GM19468 (cell line): Measurements from ENCODE around the gene ASCL1.

ENCODE experiments used
- ATAC-seq: cut with Tn5 transposase; IDR thresholded peaks from one replicate; pipeline ENCODE4 v1.9.1; 2021; ENCODE audit warnings: mild to moderate bottlenecking, moderate library complexity, moderate number of reproducible peaks; ENCODE audit not compliant: unreplicated experiment; ENCODE audit errors: extremely low read depth

The ASCL1 gene

GRCh38 chr12:102973583-102973982 is 16.1 kb downstream of the ASCL1 start:
- ATAC-seq, result no peak

GRCh38 chr12:102976609-102977280 is 19.3 kb downstream of the ASCL1 start:
- ATAC-seq, result no peak

GRCh38 chr12:102977945-102978706 is 20.7 kb downstream of the ASCL1 start:
- ATAC-seq, result no peak

- ATAC-seq, result no peak
These were observed 22.9 kb downstream of the ASCL1 start for GRCh38 chr12:102980350-102980749.

GRCh38 chr12:102990419-102990818 is 32.9 kb downstream of the ASCL1 start:
- ATAC-seq, result no peak

- ATAC-seq, result no peak
These were observed 34.8 kb downstream of the ASCL1 start for GRCh38 chr12:102992297-102992696.

GRCh38 chr12:102992720-102993119 is 35.2 kb downstream of the ASCL1 start:
- no peak for ATAC-seq

GRCh38 chr12:102993537-102993936 is 36.1 kb downstream of the ASCL1 start:
- no peak for ATAC-seq

- no peak for ATAC-seq
These were observed 37.9 kb downstream of the ASCL1 start for GRCh38 chr12:102995372-102995771.
